Endothelial cell (in vitro differentiated cells): Measurements from ENCODE around the gene RTP3. TPM values are rescaled to one million over a fixed set of nuclear protein-coding genes. Genes with fewer than 3 reads are reported as not detected.

Source experiments
- DNase-seq: peaks from one replicate; pipeline ENCODE4 v3.0.0; 2021; ENCODE audit warnings: low spot score
- H3K27ac Mint-ChIP-seq: one replicate; pipeline ENCODE4 v1.8.0; 2021; ENCODE audit warnings: mixed read lengths, inconsistent platforms; ENCODE audit not compliant: unreplicated experiment
- H3K27me3 Mint-ChIP-seq: one replicate; pipeline ENCODE4 v1.8.0; 2021; ENCODE audit warnings: mild to moderate bottlenecking, moderate library complexity, mixed read lengths, inconsistent platforms; ENCODE audit not compliant: unreplicated experiment
- H3K36me3 Mint-ChIP-seq: one replicate; pipeline ENCODE4 v1.8.0; 2021; ENCODE audit warnings: mild to moderate bottlenecking, low read depth, mixed read lengths, inconsistent platforms; ENCODE audit not compliant: unreplicated experiment
- H3K4me1 Mint-ChIP-seq: one replicate; pipeline ENCODE4 v1.8.0; 2021; ENCODE audit warnings: mild to moderate bottlenecking, mixed read lengths, inconsistent platforms; ENCODE audit not compliant: unreplicated experiment
- H3K4me3 Mint-ChIP-seq: one replicate; pipeline ENCODE4 v1.8.0; 2021; ENCODE audit warnings: mild to moderate bottlenecking, mixed read lengths, inconsistent platforms; ENCODE audit not compliant: unreplicated experiment
- H3K9me3 Mint-ChIP-seq: one replicate; pipeline ENCODE4 v1.8.0; 2021; ENCODE audit warnings: mixed read lengths, inconsistent platforms; ENCODE audit not compliant: unreplicated experiment
- total RNA-seq: library from RNA; stranded (reverse); fragmentation: NEBNext Ultra II Directional; extraction: Animal tissue kit (Norgen Biotek cat#: 25700); gene quantifications from one replicate; pipeline ENCODE4 v1.2.1, GENCODE V29; 2021; ENCODE audit not compliant: unreplicated experiment
- TF ChIP-seq, protein P1 (sequence below): fragments of 200-600 bp; sonication (generic); IDR thresholded peaks from one replicate; pipeline ENCODE4 v1.5.0; 2021; ENCODE audit warnings: antibody characterized with exemption; ENCODE audit not compliant: unreplicated experiment

Gene RTP3
- total RNA-seq, 1 donor from 2014 or later = not detected

DNA sequence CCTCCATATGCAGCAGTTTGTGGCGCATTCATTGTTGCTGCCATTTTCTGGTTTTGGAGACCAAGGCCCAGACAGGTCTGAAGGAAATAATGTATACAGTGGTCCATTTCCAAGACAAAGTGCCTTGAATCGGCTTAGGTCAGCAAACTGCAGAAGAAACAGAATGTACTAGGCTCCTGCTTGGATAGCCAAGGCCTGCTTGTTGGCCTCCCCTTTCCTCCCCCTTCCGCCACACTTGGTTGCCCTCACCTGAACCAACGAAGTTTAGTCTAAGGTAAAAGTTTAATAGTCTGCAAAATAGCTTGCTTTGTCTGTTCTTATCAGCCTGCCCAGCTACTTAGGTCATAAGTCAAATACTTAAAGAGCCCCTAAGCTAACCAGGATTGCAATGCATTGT is 12.0 kb upstream of the RTP3 start:
- Mint-ChIP-seq H3K4me3 (no peak overlapping the region), H3K4me1 (peaks cover 8% of the 10 kb centered on the region), H3K36me3 (no peaks in the 10 kb centered on the region), H3K9me3 (no peaks in the 10 kb centered on the region), H3K27me3 (peaks cover 3% of the 10 kb centered on the region), H3K27ac (no peak overlapping the region)
- TF ChIP-seq, protein P1, sequence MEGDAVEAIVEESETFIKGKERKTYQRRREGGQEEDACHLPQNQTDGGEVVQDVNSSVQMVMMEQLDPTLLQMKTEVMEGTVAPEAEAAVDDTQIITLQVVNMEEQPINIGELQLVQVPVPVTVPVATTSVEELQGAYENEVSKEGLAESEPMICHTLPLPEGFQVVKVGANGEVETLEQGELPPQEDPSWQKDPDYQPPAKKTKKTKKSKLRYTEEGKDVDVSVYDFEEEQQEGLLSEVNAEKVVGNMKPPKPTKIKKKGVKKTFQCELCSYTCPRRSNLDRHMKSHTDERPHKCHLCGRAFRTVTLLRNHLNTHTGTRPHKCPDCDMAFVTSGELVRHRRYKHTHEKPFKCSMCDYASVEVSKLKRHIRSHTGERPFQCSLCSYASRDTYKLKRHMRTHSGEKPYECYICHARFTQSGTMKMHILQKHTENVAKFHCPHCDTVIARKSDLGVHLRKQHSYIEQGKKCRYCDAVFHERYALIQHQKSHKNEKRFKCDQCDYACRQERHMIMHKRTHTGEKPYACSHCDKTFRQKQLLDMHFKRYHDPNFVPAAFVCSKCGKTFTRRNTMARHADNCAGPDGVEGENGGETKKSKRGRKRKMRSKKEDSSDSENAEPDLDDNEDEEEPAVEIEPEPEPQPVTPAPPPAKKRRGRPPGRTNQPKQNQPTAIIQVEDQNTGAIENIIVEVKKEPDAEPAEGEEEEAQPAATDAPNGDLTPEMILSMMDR = no peak
- DNase-seq = no peak

DNA sequence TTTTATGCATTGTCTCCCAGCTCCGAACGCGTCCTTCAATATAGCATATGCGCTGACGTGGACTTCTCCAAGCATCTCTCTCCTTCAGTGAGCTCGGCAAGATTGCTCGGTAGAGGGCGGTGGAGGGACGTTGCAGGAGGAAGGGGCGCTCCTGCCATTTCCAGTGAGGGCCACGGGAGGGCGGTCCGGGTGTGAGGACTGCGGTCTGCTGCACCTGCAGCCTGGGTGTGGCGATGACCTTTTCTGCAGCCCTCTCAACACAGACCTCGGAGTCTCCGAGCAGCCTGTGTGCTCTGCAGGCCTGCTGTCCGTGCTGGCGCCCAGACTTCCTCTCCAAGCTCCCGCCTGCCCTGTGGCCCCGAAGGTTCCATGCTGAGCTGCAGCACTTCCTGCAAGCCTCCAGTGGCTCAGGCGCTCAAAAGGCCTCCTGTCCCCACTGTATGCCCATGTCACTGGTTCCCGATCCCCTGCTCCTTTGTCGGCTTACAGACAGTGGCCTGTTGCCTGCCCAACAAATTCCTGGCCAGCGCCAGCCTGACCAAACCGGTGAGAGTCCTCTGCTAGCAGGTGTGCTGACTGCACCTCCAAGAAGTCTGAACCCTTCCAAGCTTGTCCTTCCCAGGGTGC is 8.9 kb upstream of the RTP3 start:
- H3K27ac Mint-ChIP-seq = no peak overlapping the region
- no peaks in the 10 kb centered on the region for H3K4me1 Mint-ChIP-seq
- no peaks in the 10 kb centered on the region for H3K9me3 Mint-ChIP-seq
- H3K27me3 Mint-ChIP-seq = no peaks in the 10 kb centered on the region
- no peak overlapping the region for H3K4me3 Mint-ChIP-seq
- no peaks in the 10 kb centered on the region for H3K36me3 Mint-ChIP-seq
- DNase-seq = peak; percentile 96
- TF ChIP-seq, protein P1 = peak; percentile 95

DNA sequence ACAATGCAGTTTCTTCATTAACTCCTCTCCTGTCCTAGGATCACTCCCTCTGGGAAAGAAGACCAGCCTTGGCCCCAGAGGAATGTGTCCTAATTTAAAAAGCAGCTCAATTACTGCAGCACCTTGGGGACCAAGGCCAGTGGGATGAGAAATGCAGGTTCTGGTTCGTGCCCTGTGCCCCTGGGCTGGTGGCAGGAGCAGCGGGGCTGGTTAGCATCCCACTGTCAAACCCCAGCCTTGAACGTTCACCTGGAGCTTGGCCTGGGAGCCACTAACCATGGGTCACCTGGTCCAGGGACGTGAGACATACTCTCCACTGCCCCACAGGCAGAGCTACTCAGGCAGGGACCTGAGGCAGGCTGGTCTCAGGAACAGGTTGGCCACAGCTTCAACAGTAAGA is 8.4 kb upstream of the RTP3 start:
- Mint-ChIP-seq H3K27ac (no peak overlapping the region), H3K9me3 (no peaks in the 10 kb centered on the region), H3K4me3 (no peak overlapping the region), H3K27me3 (no peaks in the 10 kb centered on the region), H3K4me1 (no peaks in the 10 kb centered on the region), H3K36me3 (no peaks in the 10 kb centered on the region)
- TF ChIP-seq, protein P1 = no peak
- DNase-seq = no peak

DNA sequence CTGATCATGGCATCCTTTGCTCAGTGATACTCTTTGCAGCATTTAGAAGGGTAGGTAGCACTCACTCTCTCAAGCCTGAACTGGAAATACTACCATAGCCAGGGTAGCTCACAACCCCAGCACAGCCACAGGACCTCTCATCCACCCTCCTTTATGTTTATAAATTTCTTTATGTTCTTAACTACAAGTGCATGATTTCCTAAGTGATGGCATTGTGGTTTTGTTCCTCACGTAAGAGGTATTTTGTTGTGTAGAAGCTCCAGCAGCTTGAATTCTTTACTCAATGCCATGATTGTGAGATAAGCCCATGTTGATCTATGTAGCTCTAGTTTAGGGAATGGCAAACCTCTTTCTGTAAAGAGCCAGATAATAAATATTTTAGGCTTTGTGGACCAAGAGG is 7.9 kb upstream of the RTP3 start:
- no peaks in the 10 kb centered on the region for H3K4me1 Mint-ChIP-seq
- H3K36me3 Mint-ChIP-seq = no peaks in the 10 kb centered on the region
- no peaks in the 10 kb centered on the region for H3K27me3 Mint-ChIP-seq
- no peak overlapping the region for H3K4me3 Mint-ChIP-seq
- DNase-seq = no peak
- H3K27ac Mint-ChIP-seq = no peak overlapping the region
- no peaks in the 10 kb centered on the region for H3K9me3 Mint-ChIP-seq
- TF ChIP-seq, protein P1 = no peak

DNA sequence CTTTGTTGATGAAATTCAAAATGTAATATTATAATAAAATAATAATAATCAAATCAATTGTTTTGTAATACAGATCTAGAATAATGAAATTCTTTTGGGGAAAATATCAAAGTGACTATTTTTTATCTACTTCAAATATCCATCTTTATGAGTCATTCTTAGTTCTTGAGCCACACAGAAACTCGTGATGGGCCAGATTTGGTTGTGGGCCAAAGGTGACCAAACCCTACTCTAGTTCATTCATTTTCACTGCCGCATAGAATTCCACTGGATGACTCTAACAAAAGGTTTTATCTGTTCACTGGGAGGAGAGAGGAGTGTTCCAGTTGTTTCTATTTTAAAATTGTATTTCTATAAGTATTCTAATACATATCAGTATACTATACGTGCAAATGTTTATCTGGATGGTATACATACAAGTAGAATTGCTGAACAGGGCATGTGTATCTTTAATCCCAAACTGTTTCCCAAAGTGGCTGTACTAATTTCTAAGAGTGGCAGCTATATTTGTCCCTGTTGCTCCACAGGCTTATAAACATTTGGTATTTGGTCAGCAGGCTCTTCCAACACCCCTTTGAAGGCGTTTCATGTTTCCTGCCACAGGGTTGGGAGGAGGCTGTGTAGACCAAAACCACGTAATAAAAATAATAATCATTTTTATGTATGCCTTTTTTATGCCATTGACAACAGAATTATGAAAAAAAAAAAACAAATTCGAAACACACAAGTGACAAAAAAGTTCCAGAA is 7.3 kb upstream of the RTP3 start:
- no peaks in the 10 kb centered on the region for H3K4me1 Mint-ChIP-seq
- no peaks in the 10 kb centered on the region for H3K36me3 Mint-ChIP-seq
- no peaks in the 10 kb centered on the region for H3K9me3 Mint-ChIP-seq
- no peaks in the 10 kb centered on the region for H3K27me3 Mint-ChIP-seq
- no peak overlapping the region for H3K4me3 Mint-ChIP-seq
- TF ChIP-seq, protein P1 = no peak
- no peak for DNase-seq
- H3K27ac Mint-ChIP-seq = no peak overlapping the region
